ENCODE measurements around the gene IGF2BP2.

IGF2BP2 gene

GRCh38 chr3:185605566-185605965, 219.3 kb downstream of the IGF2BP2 start:
- no peak for DNase-seq
- intact Hi-C loops (cut with DNase I) = no loop called here

- intact Hi-C loops (cut with DNase I) = no loop called here
- no peak for DNase-seq
Observed at GRCh38 chr3:185595526-185595925, 229.3 kb downstream of the IGF2BP2 start.

GRCh38 chr3:185594073-185594472, 230.8 kb downstream of the IGF2BP2 start:
- no peak for DNase-seq
- intact Hi-C loops (cut with DNase I) = no loop called here
